Measurements from ENCODE around the gene SYNM.
"Not testable (repeated sequence)": the region's sequence is repeated elsewhere in the genome, so short reads cannot be mapped to it uniquely, and the experiment has no call there.

The SYNM gene

GRCh38 chr15:99104788-99105513 lies at the start of gene SYNM:
Gene SYNM (plus strand): TSS chr15:99105080. CDS start chr15:99105200, 120 bp downstream.
- DNase-seq: peak; percentile 27

- no peak for DNase-seq
Observed at GRCh38 chr15:99055555-99056134, 49.2 kb upstream of the SYNM start.

GRCh38 chr15:99057020-99057419 lies 47.9 kb upstream of the SYNM start:
- no peak for DNase-seq

- no peak for DNase-seq
Observed at GRCh38 chr15:99057697-99058420, 47.0 kb upstream of the SYNM start.

GRCh38 chr15:99058421-99058870 lies 46.4 kb upstream of the SYNM start:
- no peak for DNase-seq

- peak; percentile 62 for DNase-seq
Observed at GRCh38 chr15:99059010-99059981, 45.6 kb upstream of the SYNM start.

GRCh38 chr15:99060186-99060585 lies 44.7 kb upstream of the SYNM start:
- not testable (repeated sequence) for DNase-seq

GRCh38 chr15:99062226-99062625 lies 42.7 kb upstream of the SYNM start:
- DNase-seq: no peak

- DNase-seq: no peak
Observed at GRCh38 chr15:99068186-99068585, 36.7 kb upstream of the SYNM start.

GRCh38 chr15:99070208-99070607 lies 34.7 kb upstream of the SYNM start:
- DNase-seq: no peak

- DNase-seq: no peak
Observed at GRCh38 chr15:99071091-99071680, 33.7 kb upstream of the SYNM start.

- no peak for DNase-seq
Observed at GRCh38 chr15:99073008-99073717, 31.7 kb upstream of the SYNM start.

GRCh38 chr15:99074446-99074845 lies 30.4 kb upstream of the SYNM start:
- no peak for DNase-seq

GRCh38 chr15:99075059-99075652 lies 29.7 kb upstream of the SYNM start:
- not testable (repeated sequence) for DNase-seq

- no peak for DNase-seq
Observed at GRCh38 chr15:99076109-99076508, 28.8 kb upstream of the SYNM start.

- peak; percentile 50 for DNase-seq
Observed at GRCh38 chr15:99076555-99077308, 28.1 kb upstream of the SYNM start.

- DNase-seq: no peak
Observed at GRCh38 chr15:99082798-99083197, 22.1 kb upstream of the SYNM start.

- DNase-seq: no peak
Observed at GRCh38 chr15:99084965-99085364, 19.9 kb upstream of the SYNM start.

- no peak for DNase-seq
Observed at GRCh38 chr15:99085413-99086326, 19.2 kb upstream of the SYNM start.

Measured in CD4-positive, alpha-beta T cell treated with Interleukin-17A for 4 hours (primary cell).